ENCODE data around the gene RSPH9. TPM values are rescaled to one million over a fixed set of nuclear protein-coding genes. Genes with fewer than 3 reads are reported as not detected.
"Not testable (repeated sequence)": the region's sequence is repeated elsewhere in the genome, so short reads cannot be mapped to it uniquely, and the experiment has no call there.

Gene RSPH9
- total and polyA plus RNA-seq, 12 donors = 0.20 to 1.00 (median 0.37) TPM; not detected in 2

- no peak for DNase-seq
- no peak for TF ChIP-seq CTCF (IDR thresholded peaks at IDR 0.05)
- TF ChIP-seq POLR2A (IDR thresholded peaks at IDR 0.05) = no peak
- no peaks in the 10 kb centered on the region for H3K27me3 ChIP-seq
- WGBS, 4 donors = 88 to 95% (median 91%) methylated on average over 4 of the region's 4 CpGs
- no peaks in the 10 kb centered on the region for H3K9me3 ChIP-seq (replicated peaks in 1 of 3)
- H3K36me3 ChIP-seq (replicated peaks in 1 of 2) = no peaks in the 10 kb centered on the region
- no peak overlapping the region for H3K27ac ChIP-seq
- intact Hi-C loops (cut with DNase I) = no loop called here
- H3K4me3 ChIP-seq = no peak overlapping the region
- H3K4me1 ChIP-seq (replicated peaks in 1 of 2) = peaks cover 7 to 14% of the 10 kb centered on the region in 2 donors
Observed at GRCh38 chr6:43695967-43696291, 51.1 kb downstream of the RSPH9 start.

GRCh38 chr6:43697421-43697820, 52.6 kb downstream of the RSPH9 start:
- peaks cover 12 to 22% of the 10 kb centered on the region in 2 donors for H3K4me1 ChIP-seq (replicated peaks in 1 of 2)
- H3K9me3 ChIP-seq (replicated peaks in 1 of 3) = no peaks in the 10 kb centered on the region
- TF ChIP-seq CTCF (IDR thresholded peaks at IDR 0.05) = no peak
- TF ChIP-seq POLR2A (IDR thresholded peaks at IDR 0.05) = no peak
- H3K27ac ChIP-seq = no peak overlapping the region
- no peaks in the 10 kb centered on the region for H3K36me3 ChIP-seq (replicated peaks in 1 of 2)
- no peak overlapping the region for H3K4me3 ChIP-seq
- DNase-seq = no peak
- WGBS, 4 donors = 86 to 96% (median 92%) methylated on average over 3 of the region's 3 CpGs
- intact Hi-C loops (cut with DNase I) = no loop called here
- no peaks in the 10 kb centered on the region for H3K27me3 ChIP-seq

GRCh38 chr6:43698584-43699349, 53.9 kb downstream of the RSPH9 start:
- 26 to 32% (median 27%) methylated on average over 8 of the region's 8 CpGs for WGBS, 4 donors
- H3K4me3 ChIP-seq = no peak overlapping the region
- peak in 6 of 7 donors; percentile 58 to 76 (median 69) for DNase-seq
- TF ChIP-seq CTCF (IDR thresholded peaks at IDR 0.05) = no peak
- TF ChIP-seq POLR2A (IDR thresholded peaks at IDR 0.05) = no peak
- intact Hi-C loops (cut with DNase I) = no loop called here
- H3K4me1 ChIP-seq (replicated peaks in 1 of 2) = peaks cover 18 to 28% of the 10 kb centered on the region in 2 donors
- no peaks in the 10 kb centered on the region for H3K9me3 ChIP-seq (replicated peaks in 1 of 3)
- H3K36me3 ChIP-seq (replicated peaks in 1 of 2) = no peaks in the 10 kb centered on the region
- no peaks in the 10 kb centered on the region for H3K27me3 ChIP-seq
- H3K27ac ChIP-seq = no peak overlapping the region

GRCh38 chr6:43699564-43700186, 54.8 kb downstream of the RSPH9 start:
- Histone ChIP-seq H3K9me3 (replicated peaks in 1 of 3) (no peaks in the 10 kb centered on the region), H3K4me1 (replicated peaks in 1 of 2) (peaks cover 18 to 28% of the 10 kb centered on the region in 2 donors), H3K36me3 (replicated peaks in 1 of 2) (no peaks in the 10 kb centered on the region), H3K27me3 (no peaks in the 10 kb centered on the region), H3K27ac (no peak overlapping the region), H3K4me3 (no peak overlapping the region)
- TF ChIP-seq CTCF (IDR thresholded peaks at IDR 0.05) = no peak
- no peak for TF ChIP-seq POLR2A (IDR thresholded peaks at IDR 0.05)
- DNase-seq = no peak
- WGBS, 4 donors = 48 to 60% (median 50%) methylated on average over 7 of the region's 7 CpGs
- intact Hi-C loops (cut with DNase I) = no loop called here

GRCh38 chr6:43700939-43701560, 56.2 kb downstream of the RSPH9 start:
- 84 to 95% (median 90%) methylated on average over 10 of the region's 10 CpGs for WGBS, 4 donors
- peaks cover 18 to 28% of the 10 kb centered on the region in 2 donors for H3K4me1 ChIP-seq (replicated peaks in 1 of 2)
- DNase-seq; H3K27me3 ChIP-seq; H3K27ac ChIP-seq; intact Hi-C loops (cut with DNase I); H3K9me3 ChIP-seq (replicated peaks in 1 of 3); H3K4me3 ChIP-seq; H3K36me3 ChIP-seq (replicated peaks in 1 of 2): not testable (repeated sequence)
